Thyroid gland (tissue), 4 donors: ENCODE measurements around the gene DPYD. TPM values are rescaled to one million over a fixed set of nuclear protein-coding genes. Genes with fewer than 3 reads are reported as not detected.

Experiments used
- DNase-seq, 2 donors: peaks; one replicate each; pipeline ENCODE4 v3.0.0-alpha.2; 2019
- H3K27ac ChIP-seq, 3 donors: fragments of 200-600 bp; sonication (generic); 1 replicate in 2 of 3; 2 replicates in 1 of 3; pipeline ENCODE4 v1.5.1; 2016 to 2019; ENCODE audit warnings: mild to moderate bottlenecking in 1 of 3, moderate library complexity in 1 of 3
- H3K27me3 ChIP-seq: fragments of 200-600 bp; sonication (generic); one replicate; pipeline ENCODE4 v1.5.1; 2019
- H3K36me3 ChIP-seq, 2 donors: fragments of 200-600 bp; sonication (generic); one replicate each; pipeline ENCODE4 v1.5.1; 2016 to 2019
- H3K4me1 ChIP-seq, 2 donors: fragments of 200-600 bp; sonication (generic); one replicate each; pipeline ENCODE4 v1.5.1; 2017 to 2019
- H3K4me3 ChIP-seq, 3 donors: fragments of 200-600 bp; sonication (generic); replicated peaks in 1 of 3; 1 replicate in 2 of 3; 2 replicates in 1 of 3; pipeline ENCODE4 v1.5.1; 2016; ENCODE audit warnings: mild to moderate bottlenecking in 1 of 3
- H3K9me3 ChIP-seq: fragments of 200-600 bp; sonication (generic); one replicate; pipeline ENCODE4 v1.5.1; 2017
- POLR2A ChIP-seq, 2 donors: fragments of 450-650 bp; IDR thresholded peaks; one replicate each; pipeline ENCODE4 v1.6.1; 2017; ENCODE audit warnings: antibody characterized with exemption in 2 of 2, mild to moderate bottlenecking in 2 of 2, moderate library complexity in 1 of 2
- WGBS, 2 donors: methylation state at CpG; one replicate each; pipeline ENCODE4 v1.1.5; 2017; 5-methylcytosine and 5-hydroxymethylcytosine counted together
- intact Hi-C: fragments of 100-400 bp; cut with DNase I; formaldehyde crosslinking; loops from one replicate; pipeline ENCODE4 v1.15.1; 2023
- total RNA-seq, 4 donors: library from RNA; depleted of rRNA; stranded (reverse); fragments of >200 nt; gene quantifications; one replicate each; pipeline ENCODE4 v1.2.3, GENCODE V29; 2016
- TF ChIP-seq, protein P1 (sequence below), 6 experiments: fragments of 200-600 bp in 3 of 6; fragments of 450-650 bp in 3 of 6; sonication (generic) in 3 of 6; IDR thresholded peaks; one replicate each; pipeline ENCODE4 v1.5.1; 2016 to 2019; ENCODE audit warnings: antibody characterized with exemption in 6 of 6, mild to moderate bottlenecking in 2 of 6, inconsistent platforms in 1 of 6, moderate library complexity in 1 of 6

Gene DPYD
- total RNA-seq, 4 donors from 2014 or later: 27.3 to 54.0 (median 39.5) TPM

DNA sequence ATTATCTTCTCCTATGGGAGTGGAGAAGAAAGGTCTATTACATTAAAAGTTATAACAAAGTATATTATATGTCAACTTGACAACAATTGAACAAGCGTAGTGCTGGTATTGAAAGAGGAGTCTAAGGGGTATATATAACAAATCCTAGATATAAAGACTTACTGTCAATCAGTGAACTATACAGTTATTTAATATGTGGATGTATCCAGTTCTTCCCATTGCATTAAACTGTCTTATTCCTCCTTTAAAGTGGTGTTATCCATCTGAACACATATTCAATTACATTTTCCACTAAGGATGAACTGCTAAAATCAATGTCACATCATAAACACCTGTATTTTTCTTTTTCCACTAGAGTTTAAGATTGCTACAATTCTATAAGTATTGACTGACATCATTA is 438.8 kb downstream of the DPYD start:
- Histone ChIP-seq H3K4me3 (no peak overlapping the region), H3K4me1 (no peaks in the 10 kb centered on the region), H3K36me3 (no peaks in the 10 kb centered on the region), H3K27ac (no peak overlapping the region), H3K9me3 (no peaks in the 10 kb centered on the region), H3K27me3 (no peaks in the 10 kb centered on the region)
- TF ChIP-seq, protein P1, sequence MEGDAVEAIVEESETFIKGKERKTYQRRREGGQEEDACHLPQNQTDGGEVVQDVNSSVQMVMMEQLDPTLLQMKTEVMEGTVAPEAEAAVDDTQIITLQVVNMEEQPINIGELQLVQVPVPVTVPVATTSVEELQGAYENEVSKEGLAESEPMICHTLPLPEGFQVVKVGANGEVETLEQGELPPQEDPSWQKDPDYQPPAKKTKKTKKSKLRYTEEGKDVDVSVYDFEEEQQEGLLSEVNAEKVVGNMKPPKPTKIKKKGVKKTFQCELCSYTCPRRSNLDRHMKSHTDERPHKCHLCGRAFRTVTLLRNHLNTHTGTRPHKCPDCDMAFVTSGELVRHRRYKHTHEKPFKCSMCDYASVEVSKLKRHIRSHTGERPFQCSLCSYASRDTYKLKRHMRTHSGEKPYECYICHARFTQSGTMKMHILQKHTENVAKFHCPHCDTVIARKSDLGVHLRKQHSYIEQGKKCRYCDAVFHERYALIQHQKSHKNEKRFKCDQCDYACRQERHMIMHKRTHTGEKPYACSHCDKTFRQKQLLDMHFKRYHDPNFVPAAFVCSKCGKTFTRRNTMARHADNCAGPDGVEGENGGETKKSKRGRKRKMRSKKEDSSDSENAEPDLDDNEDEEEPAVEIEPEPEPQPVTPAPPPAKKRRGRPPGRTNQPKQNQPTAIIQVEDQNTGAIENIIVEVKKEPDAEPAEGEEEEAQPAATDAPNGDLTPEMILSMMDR (IDR thresholded peaks at IDR 0.05): no peak
- no peak for TF ChIP-seq POLR2A (IDR thresholded peaks at IDR 0.05)
- intact Hi-C loops: no loop called here
- DNase-seq: no peak
- WGBS, 2 donors: 89 to 90% methylated on average over 1 of the region's 1 CpG

DNA sequence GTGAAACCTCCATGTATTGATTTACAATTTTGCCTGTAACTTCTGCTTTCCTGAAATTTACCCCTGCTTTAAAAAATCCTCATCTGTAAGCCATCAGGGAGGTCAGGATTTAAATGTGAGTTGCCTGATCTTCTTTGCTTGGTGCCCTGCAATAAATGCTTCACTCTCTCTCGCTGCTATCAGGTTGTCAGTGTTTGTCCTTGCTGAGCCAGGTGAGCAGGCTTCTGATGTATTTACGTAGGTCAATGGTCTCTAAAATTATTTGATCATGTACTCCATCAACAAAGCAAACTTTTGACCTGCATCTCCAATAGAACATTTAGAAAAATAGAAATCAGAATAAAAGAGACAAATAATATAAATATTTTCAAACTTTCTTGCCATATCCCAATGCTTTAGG is 453.4 kb downstream of the DPYD start:
- Histone ChIP-seq H3K4me1 (no peaks in the 10 kb centered on the region), H3K27ac (no peak overlapping the region), H3K27me3 (no peaks in the 10 kb centered on the region), H3K4me3 (no peak overlapping the region), H3K36me3 (no peaks in the 10 kb centered on the region), H3K9me3 (no peaks in the 10 kb centered on the region)
- intact Hi-C loops: no loop called here
- WGBS, 2 donors: 75 to 84% methylated on average over 2 of the region's 2 CpGs
- DNase-seq: no peak
- TF ChIP-seq POLR2A (IDR thresholded peaks at IDR 0.05): no peak
- TF ChIP-seq, protein P1 (IDR thresholded peaks at IDR 0.05): no peak

DNA sequence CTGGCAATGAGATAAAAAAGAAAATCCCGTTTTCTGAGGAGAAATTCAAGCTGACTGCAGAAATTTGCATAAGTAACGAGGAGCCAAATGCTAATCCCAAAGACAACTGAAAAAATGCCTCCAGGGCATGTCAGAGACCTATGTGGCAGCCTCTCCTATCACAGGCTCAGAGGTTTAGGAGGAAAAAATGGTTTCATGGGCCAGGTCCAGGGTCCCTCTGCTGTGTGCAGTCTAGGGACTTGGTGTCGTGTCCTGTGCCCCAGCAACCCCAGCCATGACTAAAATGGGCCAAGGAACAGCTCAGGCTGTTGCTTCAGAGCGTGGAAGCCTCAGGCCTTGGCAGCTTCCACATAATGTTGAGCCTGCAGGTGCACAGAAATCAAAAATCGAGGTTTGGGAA is 456.5 kb downstream of the DPYD start:
- H3K4me1 ChIP-seq: no peaks in the 10 kb centered on the region
- no peak for DNase-seq
- WGBS, 2 donors: 77 to 80% methylated on average over 5 of the region's 5 CpGs
- no peaks in the 10 kb centered on the region for H3K36me3 ChIP-seq
- no peak for TF ChIP-seq POLR2A (IDR thresholded peaks at IDR 0.05)
- TF ChIP-seq, protein P1 (IDR thresholded peaks at IDR 0.05): no peak
- no peaks in the 10 kb centered on the region for H3K27me3 ChIP-seq
- intact Hi-C loops: no loop called here
- no peak overlapping the region for H3K27ac ChIP-seq
- H3K9me3 ChIP-seq: no peaks in the 10 kb centered on the region
- H3K4me3 ChIP-seq: no peak overlapping the region

DNA sequence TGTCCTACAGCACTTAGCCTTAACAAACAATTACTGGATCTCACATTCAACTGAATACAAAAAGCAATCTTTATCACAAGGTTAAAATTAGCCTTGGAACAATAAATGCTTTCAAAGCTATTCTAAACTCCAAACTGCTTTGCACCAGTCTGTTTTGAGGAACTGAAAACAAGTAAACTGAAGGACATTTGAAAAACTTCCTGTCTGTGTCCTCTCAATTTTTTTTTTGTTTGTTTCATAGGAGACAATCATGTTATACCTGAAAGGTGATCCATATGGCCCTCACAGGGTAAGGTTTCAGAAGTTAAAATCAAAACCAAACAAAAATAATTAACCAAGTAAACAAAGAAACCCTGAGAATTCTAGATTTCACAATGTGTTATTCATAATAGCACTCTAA is 459.1 kb downstream of the DPYD start:
- H3K4me1 ChIP-seq: no peaks in the 10 kb centered on the region
- H3K27me3 ChIP-seq: no peaks in the 10 kb centered on the region
- intact Hi-C loops: no loop called here
- no peaks in the 10 kb centered on the region for H3K9me3 ChIP-seq
- H3K27ac ChIP-seq: no peak overlapping the region
- no peaks in the 10 kb centered on the region for H3K36me3 ChIP-seq
- no peak for DNase-seq
- no peak overlapping the region for H3K4me3 ChIP-seq
- TF ChIP-seq, protein P1 (IDR thresholded peaks at IDR 0.05): no peak
- no peak for TF ChIP-seq POLR2A (IDR thresholded peaks at IDR 0.05)

DNA sequence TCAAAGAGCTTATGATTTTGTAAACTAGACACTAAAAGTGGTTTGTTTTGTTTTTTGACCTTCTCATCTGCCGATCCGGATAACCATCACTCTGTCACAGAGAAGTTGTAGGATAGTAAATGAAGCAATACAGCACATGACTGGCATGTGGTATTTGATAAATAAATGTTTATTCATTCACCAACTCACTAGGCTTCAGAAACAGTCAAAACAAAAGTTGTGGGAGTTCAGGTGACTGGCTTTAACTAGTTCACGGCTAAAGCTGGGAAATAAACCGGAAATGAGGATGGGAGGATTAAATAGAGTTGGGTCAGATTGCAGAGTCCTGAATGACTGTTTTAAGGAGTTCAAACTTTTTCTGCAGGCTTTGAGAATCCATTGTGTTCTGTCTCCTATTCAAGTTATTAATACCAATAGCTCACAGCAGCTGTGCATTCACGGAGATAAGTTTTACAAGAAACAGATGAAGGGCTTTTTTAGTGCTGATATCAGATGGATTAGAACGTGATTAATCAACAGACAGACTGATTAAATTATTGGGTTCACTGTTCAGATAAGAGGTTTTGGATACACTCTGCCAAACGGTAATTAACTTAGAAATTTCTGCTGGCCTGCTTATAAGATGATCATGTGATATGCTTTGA is 463.3 kb downstream of the DPYD start:
- intact Hi-C loops: no loop called here
- no peaks in the 10 kb centered on the region for H3K4me1 ChIP-seq
- no peak for DNase-seq
- H3K27me3 ChIP-seq: no peaks in the 10 kb centered on the region
- no peaks in the 10 kb centered on the region for H3K9me3 ChIP-seq
- H3K4me3 ChIP-seq: no peak overlapping the region
- H3K27ac ChIP-seq: no peak overlapping the region
- 76 to 78% methylated on average over 7 of the region's 7 CpGs for WGBS, 2 donors
- H3K36me3 ChIP-seq: no peaks in the 10 kb centered on the region
- no peak for TF ChIP-seq POLR2A (IDR thresholded peaks at IDR 0.05)
- TF ChIP-seq, protein P1 (IDR thresholded peaks at IDR 0.05): no peak
